KMS-11 (cell line): ENCODE results near the gene TPD52L3.

Experiments used
- H2AFZ ChIP-seq: fragments of 200-600 bp; sonication (generic); 2 replicates; pipeline ENCODE4 v1.6.1; 2016; ENCODE audit warnings: antibody characterized with exemption, mixed run types, low read depth
- H3K27ac ChIP-seq: fragments of 200-600 bp; sonication (generic); 2 replicates; pipeline ENCODE4 v1.6.1; 2016; ENCODE audit warnings: mild to moderate bottlenecking, mixed run types
- H3K27me3 ChIP-seq: fragments of 200-600 bp; sonication (generic); 2 replicates; pipeline ENCODE4 v1.6.1; 2017; ENCODE audit warnings: mild to moderate bottlenecking, low read depth, mixed run types, moderate library complexity; ENCODE audit not compliant: insufficient read depth
- H3K36me3 ChIP-seq: fragments of 200-600 bp; sonication (generic); 2 replicates; pipeline ENCODE4 v1.6.1; 2017; ENCODE audit warnings: mild to moderate bottlenecking, mixed run types; ENCODE audit not compliant: insufficient read depth
- H3K4me1 ChIP-seq: fragments of 200-600 bp; sonication (generic); 2 replicates; pipeline ENCODE4 v1.6.1; 2016; ENCODE audit warnings: mild to moderate bottlenecking, low read depth, mixed run types; ENCODE audit not compliant: poor library complexity, severe bottlenecking
- H3K4me2 ChIP-seq: fragments of 200-600 bp; sonication (generic); 2 replicates; pipeline ENCODE4 v1.7.0; 2016; ENCODE audit warnings: mild to moderate bottlenecking, mixed run types
- H3K4me3 ChIP-seq: fragments of 200-600 bp; sonication (generic); IDR thresholded peaks from 2 replicates; pipeline ENCODE4 v1.6.1; 2017; ENCODE audit warnings: low read depth, low read length, mixed read lengths; ENCODE audit not compliant: insufficient read depth
- H3K79me2 ChIP-seq: fragments of 200-600 bp; sonication (generic); 2 replicates; pipeline ENCODE4 v1.6.1; 2016; ENCODE audit warnings: low read depth, mixed run types; ENCODE audit not compliant: insufficient read depth
- H3K9ac ChIP-seq: fragments of 200-600 bp; sonication (generic); 2 replicates; pipeline ENCODE4 v1.6.1; 2016; ENCODE audit warnings: mild to moderate bottlenecking, mixed run types
- H4K20me1 ChIP-seq: fragments of 200-600 bp; sonication (generic); 2 replicates; pipeline ENCODE4 v1.6.1; 2016; ENCODE audit warnings: mild to moderate bottlenecking, mixed run types; ENCODE audit not compliant: insufficient read depth
- TF ChIP-seq, protein P1 (sequence below): fragments of 200-600 bp; sonication (generic); conservative IDR thresholded peaks from 2 replicates; pipeline ENCODE4 v1.6.1; 2017; ENCODE audit warnings: low read depth, mild to moderate bottlenecking, antibody characterized with exemption, low read length, moderate library complexity, mixed read lengths

Gene TPD52L3

DNA sequence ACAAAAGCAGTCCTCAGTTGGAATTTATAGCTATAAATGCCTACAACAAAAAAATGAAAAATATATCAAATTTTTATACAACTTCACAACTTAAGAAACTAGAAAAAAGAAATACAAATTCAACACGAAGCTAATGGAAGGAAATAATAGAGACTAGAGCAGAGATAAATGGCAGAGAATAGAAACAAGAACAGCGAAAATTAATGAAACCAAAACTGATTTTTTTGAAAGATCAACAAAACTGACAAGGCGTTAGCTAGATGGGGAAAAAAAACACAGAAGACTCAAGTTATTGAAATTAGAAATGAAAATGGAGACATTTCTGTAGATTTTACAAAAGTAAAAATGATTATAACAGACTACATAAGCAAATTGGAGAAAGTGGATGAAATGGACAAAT, 20.6 kb downstream of the TPD52L3 start:
- Histone ChIP-seq H3K27me3 (no peaks in the 10 kb centered on the region), H3K4me3 (no peak overlapping the region), H3K27ac (no peak overlapping the region), H3K79me2 (no peaks in the 10 kb centered on the region), H3K9ac (no peak overlapping the region), H3K4me2 (no peak overlapping the region), H2AFZ (no peak overlapping the region), H3K4me1 (no peaks in the 10 kb centered on the region), H4K20me1 (no peaks in the 10 kb centered on the region), H3K36me3 (no peaks in the 10 kb centered on the region)
- TF ChIP-seq, protein P1, sequence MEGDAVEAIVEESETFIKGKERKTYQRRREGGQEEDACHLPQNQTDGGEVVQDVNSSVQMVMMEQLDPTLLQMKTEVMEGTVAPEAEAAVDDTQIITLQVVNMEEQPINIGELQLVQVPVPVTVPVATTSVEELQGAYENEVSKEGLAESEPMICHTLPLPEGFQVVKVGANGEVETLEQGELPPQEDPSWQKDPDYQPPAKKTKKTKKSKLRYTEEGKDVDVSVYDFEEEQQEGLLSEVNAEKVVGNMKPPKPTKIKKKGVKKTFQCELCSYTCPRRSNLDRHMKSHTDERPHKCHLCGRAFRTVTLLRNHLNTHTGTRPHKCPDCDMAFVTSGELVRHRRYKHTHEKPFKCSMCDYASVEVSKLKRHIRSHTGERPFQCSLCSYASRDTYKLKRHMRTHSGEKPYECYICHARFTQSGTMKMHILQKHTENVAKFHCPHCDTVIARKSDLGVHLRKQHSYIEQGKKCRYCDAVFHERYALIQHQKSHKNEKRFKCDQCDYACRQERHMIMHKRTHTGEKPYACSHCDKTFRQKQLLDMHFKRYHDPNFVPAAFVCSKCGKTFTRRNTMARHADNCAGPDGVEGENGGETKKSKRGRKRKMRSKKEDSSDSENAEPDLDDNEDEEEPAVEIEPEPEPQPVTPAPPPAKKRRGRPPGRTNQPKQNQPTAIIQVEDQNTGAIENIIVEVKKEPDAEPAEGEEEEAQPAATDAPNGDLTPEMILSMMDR = no peak

DNA sequence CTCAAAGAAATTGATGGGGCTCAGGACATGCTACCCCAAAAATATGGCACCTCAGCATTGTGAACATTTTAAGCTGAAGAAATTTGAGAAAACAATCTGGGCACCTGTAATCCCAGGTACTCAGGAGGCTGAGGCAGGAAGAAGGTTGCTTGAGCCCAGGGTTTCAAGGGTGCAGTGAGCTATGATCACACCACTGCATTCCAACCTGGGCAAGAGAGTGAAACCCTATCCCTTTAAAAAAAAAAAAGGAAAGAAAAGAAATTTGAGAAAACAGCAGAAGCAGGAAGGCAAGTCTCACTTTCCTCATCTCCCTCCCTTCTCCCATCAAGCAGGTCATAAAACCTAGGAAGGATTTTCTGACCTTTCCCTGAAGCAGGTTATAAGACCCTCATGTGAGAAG, 23.6 kb downstream of the TPD52L3 start:
- no peak overlapping the region for H3K4me2 ChIP-seq
- H3K27me3 ChIP-seq = no peaks in the 10 kb centered on the region
- H3K9ac ChIP-seq = no peak overlapping the region
- no peaks in the 10 kb centered on the region for H3K79me2 ChIP-seq
- no peak overlapping the region for H3K4me3 ChIP-seq
- TF ChIP-seq, protein P1 = no peak
- H2AFZ ChIP-seq = no peak overlapping the region
- H3K36me3 ChIP-seq = no peaks in the 10 kb centered on the region
- no peak overlapping the region for H3K27ac ChIP-seq
- H4K20me1 ChIP-seq = no peaks in the 10 kb centered on the region
- peaks cover 6% of the 10 kb centered on the region for H3K4me1 ChIP-seq

DNA sequence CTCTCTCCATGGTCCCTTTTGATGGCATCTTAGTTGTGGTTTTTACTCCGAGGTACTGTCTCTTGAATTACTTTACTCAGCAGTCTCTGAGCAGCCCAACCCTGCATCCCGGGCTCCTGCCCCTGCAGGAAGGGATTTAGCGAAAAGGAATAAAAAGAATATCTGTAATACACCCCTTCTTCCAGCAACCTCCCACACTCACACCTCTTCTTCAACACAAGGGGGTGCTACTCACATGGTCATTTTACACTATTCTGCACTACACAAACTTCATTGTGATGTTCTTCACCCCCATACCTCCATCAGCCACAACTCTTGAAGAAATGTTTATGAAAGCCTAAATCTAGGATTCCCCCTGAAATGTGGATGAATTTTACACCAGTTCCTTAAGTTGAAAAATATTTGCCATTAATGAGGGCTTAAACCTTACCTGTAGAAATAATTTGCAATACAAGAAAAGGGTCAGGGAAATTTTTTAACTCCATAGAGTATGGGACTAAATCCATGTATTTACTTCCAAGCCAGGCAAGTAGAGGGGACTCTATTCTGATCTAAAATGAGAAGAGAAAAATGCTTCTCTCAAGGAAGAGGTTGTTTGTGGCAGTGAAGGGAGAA, 26.0 kb downstream of the TPD52L3 start:
- H3K4me2 ChIP-seq = no peak overlapping the region
- H3K4me1 ChIP-seq = peaks cover 6% of the 10 kb centered on the region
- H3K27ac ChIP-seq = no peak overlapping the region
- no peak overlapping the region for H3K4me3 ChIP-seq
- H2AFZ ChIP-seq = no peak overlapping the region
- H3K79me2 ChIP-seq = no peaks in the 10 kb centered on the region
- TF ChIP-seq, protein P1 = peak; percentile 88
- no peaks in the 10 kb centered on the region for H3K36me3 ChIP-seq
- no peak overlapping the region for H3K9ac ChIP-seq
- H3K27me3 ChIP-seq = no peaks in the 10 kb centered on the region
- no peaks in the 10 kb centered on the region for H4K20me1 ChIP-seq

DNA sequence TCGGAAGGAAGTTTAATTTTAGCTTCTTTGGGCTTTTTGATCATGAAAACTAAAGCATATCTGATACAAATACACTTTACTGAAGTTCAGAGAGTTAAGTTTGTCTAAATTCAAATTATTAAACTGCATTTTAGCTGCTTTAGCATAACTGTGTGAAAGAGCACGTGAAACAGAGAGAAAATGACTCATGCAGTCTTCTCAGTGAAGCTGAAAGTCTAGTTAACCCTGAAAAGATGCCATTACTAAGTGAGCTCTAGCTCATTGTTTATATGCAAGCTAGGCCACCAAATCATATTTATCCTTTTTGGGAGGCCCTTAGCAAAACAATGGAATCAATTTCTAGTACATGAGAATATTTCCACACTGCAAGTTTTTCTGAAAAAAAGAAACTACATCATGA, 27.6 kb downstream of the TPD52L3 start:
- Histone ChIP-seq H3K4me3 (no peak overlapping the region), H2AFZ (peak overlapping the region; percentile 7; the same call in 1 of the 2 replicates), H3K9ac (no peak overlapping the region), H3K27ac (no peak overlapping the region), H3K4me1 (peaks cover 6% of the 10 kb centered on the region), H3K79me2 (no peaks in the 10 kb centered on the region), H4K20me1 (no peaks in the 10 kb centered on the region), H3K27me3 (no peaks in the 10 kb centered on the region), H3K4me2 (no peak overlapping the region), H3K36me3 (no peaks in the 10 kb centered on the region)
- TF ChIP-seq, protein P1 = no peak
